ENCODE results near the gene LORICRIN. TPM values are rescaled to one million over a fixed set of nuclear protein-coding genes. Genes with fewer than 3 reads are reported as not detected.

Gene LORICRIN
- total RNA-seq, 1 experiment from 2014 or later, result not detected

GRCh38 chr1:153307221-153307600 lies 47.7 kb downstream of the LORICRIN start:
- TF ChIP-seq, protein P1, sequence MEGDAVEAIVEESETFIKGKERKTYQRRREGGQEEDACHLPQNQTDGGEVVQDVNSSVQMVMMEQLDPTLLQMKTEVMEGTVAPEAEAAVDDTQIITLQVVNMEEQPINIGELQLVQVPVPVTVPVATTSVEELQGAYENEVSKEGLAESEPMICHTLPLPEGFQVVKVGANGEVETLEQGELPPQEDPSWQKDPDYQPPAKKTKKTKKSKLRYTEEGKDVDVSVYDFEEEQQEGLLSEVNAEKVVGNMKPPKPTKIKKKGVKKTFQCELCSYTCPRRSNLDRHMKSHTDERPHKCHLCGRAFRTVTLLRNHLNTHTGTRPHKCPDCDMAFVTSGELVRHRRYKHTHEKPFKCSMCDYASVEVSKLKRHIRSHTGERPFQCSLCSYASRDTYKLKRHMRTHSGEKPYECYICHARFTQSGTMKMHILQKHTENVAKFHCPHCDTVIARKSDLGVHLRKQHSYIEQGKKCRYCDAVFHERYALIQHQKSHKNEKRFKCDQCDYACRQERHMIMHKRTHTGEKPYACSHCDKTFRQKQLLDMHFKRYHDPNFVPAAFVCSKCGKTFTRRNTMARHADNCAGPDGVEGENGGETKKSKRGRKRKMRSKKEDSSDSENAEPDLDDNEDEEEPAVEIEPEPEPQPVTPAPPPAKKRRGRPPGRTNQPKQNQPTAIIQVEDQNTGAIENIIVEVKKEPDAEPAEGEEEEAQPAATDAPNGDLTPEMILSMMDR (conservative IDR thresholded peaks at IDR 0.05), result no peak
- TF ChIP-seq EZH2 (IDR thresholded peaks at IDR 0.05; ENCODE audit: low read depth), result no peak
- Histone ChIP-seq H3K4me2 (no peak overlapping the region), H3K9me3 (ENCODE audit: insufficient read depth, low read depth) (no peaks in the 10 kb centered on the region), H3K4me3 (no peak overlapping the region), H3F3A (ENCODE audit: insufficient read depth, low read depth) (no peaks in the 10 kb centered on the region), H3K79me2 (ENCODE audit: low read depth) (no peaks in the 10 kb centered on the region), H3K27ac (no peak overlapping the region), H3K9me2 (ENCODE audit: insufficient read depth) (no peaks in the 10 kb centered on the region), H3K36me3 (ENCODE audit: low read depth) (no peaks in the 10 kb centered on the region), H2AFZ (no peak overlapping the region), H3K27me3 (ENCODE audit: insufficient read depth, low read depth) (peaks cover 16% of the 10 kb centered on the region), H3K4me1 (replicated peaks; ENCODE audit: insufficient read depth) (no peaks in the 10 kb centered on the region), H4K20me1 (ENCODE audit: insufficient read depth) (no peaks in the 10 kb centered on the region)
- intact Hi-C loops (cut with micrococcal nuclease; ENCODE audit: unreplicated experiment), result no loop called here
- no TSS peak for BruUV-seq (replicated peaks)
- CTCF ChIA-PET, result no interaction called here
- DNase-seq, result no peak
- POLR2A ChIA-PET (ENCODE audit: unreplicated experiment), result no interaction called here

- intact Hi-C loops (cut with micrococcal nuclease; ENCODE audit: unreplicated experiment), result no loop called here
- no peak for DNase-seq
- CTCF ChIA-PET, result no interaction called here
- BruUV-seq (replicated peaks), result no TSS peak
- no peaks in the 10 kb centered on the region for H3K9me3 ChIP-seq (ENCODE audit: insufficient read depth, low read depth)
- no peaks in the 10 kb centered on the region for H3K79me2 ChIP-seq (ENCODE audit: low read depth)
- H3K4me3 ChIP-seq, result no peak overlapping the region
- no peaks in the 10 kb centered on the region for H4K20me1 ChIP-seq (ENCODE audit: insufficient read depth)
- H3K27ac ChIP-seq, result no peak overlapping the region
- POLR2A ChIA-PET (ENCODE audit: unreplicated experiment), result no interaction called here
- no peaks in the 10 kb centered on the region for H3K9me2 ChIP-seq (ENCODE audit: insufficient read depth)
- H3K4me1 ChIP-seq (replicated peaks; ENCODE audit: insufficient read depth), result no peaks in the 10 kb centered on the region
- no peak overlapping the region for H3K4me2 ChIP-seq
- no peaks in the 10 kb centered on the region for H3K36me3 ChIP-seq (ENCODE audit: low read depth)
- H3F3A ChIP-seq (ENCODE audit: insufficient read depth, low read depth), result no peaks in the 10 kb centered on the region
- H3K27me3 ChIP-seq (ENCODE audit: insufficient read depth, low read depth), result peaks cover 13% of the 10 kb centered on the region
- TF ChIP-seq EZH2 (IDR thresholded peaks at IDR 0.05; ENCODE audit: low read depth), result no peak
- TF ChIP-seq, protein P1 (conservative IDR thresholded peaks at IDR 0.05), result no peak
- no peak overlapping the region for H2AFZ ChIP-seq
Observed at GRCh38 chr1:153308540-153308939, 49.1 kb downstream of the LORICRIN start.

DNA sequence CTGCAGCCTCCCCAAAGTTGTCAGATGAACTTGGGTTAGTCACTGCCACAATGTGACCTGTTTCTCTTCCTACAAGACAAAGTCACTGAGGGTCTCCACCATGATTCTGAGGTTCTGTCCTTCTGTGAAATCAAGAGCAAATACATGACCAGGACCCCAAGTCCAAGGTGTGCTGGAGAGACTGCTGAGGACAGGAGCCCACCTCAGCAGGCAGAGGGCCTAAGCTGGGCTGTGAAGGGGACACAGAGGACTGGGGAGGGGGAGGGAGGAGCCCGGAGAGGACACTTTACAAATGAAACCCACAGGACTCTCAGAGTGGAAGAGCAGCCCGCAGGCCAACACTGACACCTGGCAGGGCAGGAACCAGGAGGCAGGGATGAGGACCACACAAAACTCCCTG lies 50.0 kb downstream of the LORICRIN start:
- DNase-seq, result no peak
- H3K4me2 ChIP-seq, result no peak overlapping the region
- no peaks in the 10 kb centered on the region for H3K9me3 ChIP-seq (ENCODE audit: insufficient read depth, low read depth)
- H3K9me2 ChIP-seq (ENCODE audit: insufficient read depth), result no peaks in the 10 kb centered on the region
- no peaks in the 10 kb centered on the region for H4K20me1 ChIP-seq (ENCODE audit: insufficient read depth)
- peaks cover 6% of the 10 kb centered on the region for H3K27me3 ChIP-seq (ENCODE audit: insufficient read depth, low read depth)
- no peaks in the 10 kb centered on the region for H3K4me1 ChIP-seq (replicated peaks; ENCODE audit: insufficient read depth)
- no TSS peak for BruUV-seq (replicated peaks)
- ChIA-PET CTCF (no interaction called here), POLR2A (ENCODE audit: unreplicated experiment) (interaction anchor here (0.7 kb wide), 1 partner anchor 1741 kb away, joined by 3 read pairs; no protein-coding TSS in a partner anchor)
- H3F3A ChIP-seq (ENCODE audit: insufficient read depth, low read depth), result no peaks in the 10 kb centered on the region
- no peak overlapping the region for H3K27ac ChIP-seq
- H3K36me3 ChIP-seq (ENCODE audit: low read depth), result no peaks in the 10 kb centered on the region
- no peak overlapping the region for H3K4me3 ChIP-seq
- intact Hi-C loops (cut with micrococcal nuclease; ENCODE audit: unreplicated experiment), result no loop called here
- no peaks in the 10 kb centered on the region for H3K79me2 ChIP-seq (ENCODE audit: low read depth)
- no peak overlapping the region for H2AFZ ChIP-seq
- TF ChIP-seq EZH2 (IDR thresholded peaks at IDR 0.05; ENCODE audit: low read depth), result no peak
- TF ChIP-seq, protein P1 (conservative IDR thresholded peaks at IDR 0.05), result no peak
